Right lobe of liver (tissue), 6 donors: ENCODE measurements around the gene TWIST2. TPM values are rescaled to one million over a fixed set of nuclear protein-coding genes. Genes with fewer than 3 reads are reported as not detected.

Experiments used
- ATAC-seq, 4 donors: fragments of 200-7000 bp; cut with Tn5 transposase; one replicate each; pipeline ENCODE4 v1.9.1; 2020; ENCODE audit warnings: mild to moderate bottlenecking in 4 of 4, moderate library complexity in 4 of 4
- DNase-seq, 3 donors: peaks; one replicate each; pipeline ENCODE4 v3.0.0-alpha.2; 2020
- H3K27ac ChIP-seq, 3 donors: fragments of 200-600 bp; one replicate each; pipeline ENCODE4 v1.8.0; 2022
- H3K27me3 ChIP-seq, 2 donors: fragments of 200-600 bp; one replicate each; pipeline ENCODE4 v1.8.0; 2022
- H3K36me3 ChIP-seq, 4 donors: fragments of 200-600 bp; sonication (generic) in 1 of 4; one replicate each; pipeline versions ENCODE4 v1.5.1 to v1.8.0; 2017 to 2022; ENCODE audit warnings: control low read depth in 1 of 4
- H3K4me1 ChIP-seq, 4 donors: fragments of 200-600 bp; sonication (generic) in 1 of 4; one replicate each; pipeline versions ENCODE4 v1.5.1 to v1.8.0; 2017 to 2022; ENCODE audit warnings: control low read depth in 1 of 4
- H3K4me3 ChIP-seq, 3 donors: fragments of 200-600 bp; one replicate each; pipeline ENCODE4 v1.8.0; 2022
- H3K9me3 ChIP-seq, 4 donors: fragments of 200-600 bp; sonication (generic) in 1 of 4; one replicate each; pipeline versions ENCODE4 v1.5.1 to v1.8.0; 2017 to 2022; ENCODE audit warnings: control low read depth in 1 of 4
- CTCF ChIP-seq, 4 donors: fragments of 200-600 bp in 3 of 4; fragments of 450-650 bp in 1 of 4; IDR thresholded peaks; one replicate each; pipeline versions ENCODE4 v1.5.1 to v1.8.0; 2016 to 2022; ENCODE audit warnings: antibody characterized with exemption in 4 of 4, mild to moderate bottlenecking in 2 of 4
- POLR2A ChIP-seq: fragments of 450-650 bp; IDR thresholded peaks from one replicate; pipeline ENCODE4 v1.6.1; 2017; ENCODE audit warnings: antibody characterized with exemption, mild to moderate bottlenecking
- WGBS: methylation state at CpG from one replicate; pipeline ENCODE4 v1.1.6; 2018; ENCODE audit warnings: low coverage, low lambda C conversion rate; ENCODE audit not compliant: insufficient coverage; ENCODE audit errors: missing lambda C conversion rate; 5-methylcytosine and 5-hydroxymethylcytosine counted together
- intact Hi-C, 2 donors: fragments of 100-400 bp; cut with DNase I; formaldehyde crosslinking; loops; one replicate each; pipeline versions ENCODE4 v1.11.2 to v1.14.1; 2022
- total RNA-seq, 6 experiments: library from RNA; depleted of rRNA in 2 of 6; stranded (reverse); fragments of >200 nt in 2 of 6; fragmentation: NEBNext Ultra II Directional in 3 of 6; extraction: Animal tissue kit (Norgen Biotek cat#: 25700) in 3 of 6; gene quantifications; one replicate each; pipeline versions ENCODE4 v1.1.0 to v1.2.4, GENCODE V29; 2016 to 2023
- donor health status: DM: no; HTN: yes; CAD: no.
- donor health status: DM: no; HTN: no; CAD: no.
- donor health status: DM: no; HTN: no; CAD: no.
- donor health status: DM: no; HTN: yes; CAD: no.
- donor health status: DM: no; HTN: yes; CAD: no.

The TWIST2 gene
- total RNA-seq, 6 experiments from 2014 or later = 0.15 to 0.56 (median 0.18) TPM; not detected in 3

- DNase-seq (no peak), ATAC-seq (no peak)
- 68% methylated on average over 5 of the region's 7 CpGs for WGBS
- intact Hi-C loops = no loop called here
- no peaks in the 10 kb centered on the region for H3K9me3 ChIP-seq
- no peak overlapping the region for H3K27ac ChIP-seq
- no peak overlapping the region for H3K4me3 ChIP-seq
- no peaks in the 10 kb centered on the region for H3K4me1 ChIP-seq
- TF ChIP-seq CTCF (IDR thresholded peaks at IDR 0.05) = no peak
- TF ChIP-seq POLR2A = no peak
- H3K27me3 ChIP-seq = no peaks in the 10 kb centered on the region
- no peaks in the 10 kb centered on the region for H3K36me3 ChIP-seq
Measured at GRCh38 chr2:238881353-238882081, 33.6 kb downstream of the TWIST2 start.

GRCh38 chr2:238882082-238882755, 34.3 kb downstream of the TWIST2 start:
- TF ChIP-seq POLR2A (no peak), CTCF (IDR thresholded peaks at IDR 0.05) (no peak)
- H3K4me3 ChIP-seq = no peak overlapping the region
- no peak overlapping the region for H3K27ac ChIP-seq

GRCh38 chr2:238883421-238883901, 35.6 kb downstream of the TWIST2 start:
- no peaks in the 10 kb centered on the region for H3K9me3 ChIP-seq
- no peaks in the 10 kb centered on the region for H3K4me1 ChIP-seq
- H3K27me3 ChIP-seq = no peaks in the 10 kb centered on the region
- ATAC-seq (no peak), DNase-seq (no peak)
- H3K27ac ChIP-seq = no peak overlapping the region
- H3K36me3 ChIP-seq = no peaks in the 10 kb centered on the region
- H3K4me3 ChIP-seq = no peak overlapping the region
- 72% methylated on average over 7 of the region's 9 CpGs for WGBS
- no peak for TF ChIP-seq POLR2A
- TF ChIP-seq CTCF (IDR thresholded peaks at IDR 0.05) = no peak
- intact Hi-C loops = no loop called here

More at GRCh38 chr2:238882082-238882755, 34.3 kb downstream of the TWIST2 start:
- intact Hi-C loops = no loop called here
- no peaks in the 10 kb centered on the region for H3K9me3 ChIP-seq
- ATAC-seq (no peak), DNase-seq (no peak)
- H3K27me3 ChIP-seq = no peaks in the 10 kb centered on the region
- WGBS = 45% methylated on average over 6 of the region's 6 CpGs
- H3K4me1 ChIP-seq = no peaks in the 10 kb centered on the region
- no peaks in the 10 kb centered on the region for H3K36me3 ChIP-seq

GRCh38 chr2:238884122-238884811, 36.4 kb downstream of the TWIST2 start:
- no peak for DNase-seq
- WGBS = 33% methylated on average over 2 of the region's 19 CpGs
- H3K27ac ChIP-seq = no peak overlapping the region
- TF ChIP-seq CTCF (IDR thresholded peaks at IDR 0.05) (no peak), POLR2A (no peak)
- peak in 1 of 4 donors; percentile 23 for ATAC-seq
- H3K4me3 ChIP-seq = no peak overlapping the region
- H3K4me1 ChIP-seq = no peaks in the 10 kb centered on the region
- intact Hi-C loops = no loop called here
- no peaks in the 10 kb centered on the region for H3K27me3 ChIP-seq
- no peaks in the 10 kb centered on the region for H3K36me3 ChIP-seq
- H3K9me3 ChIP-seq = no peaks in the 10 kb centered on the region
